Activated naive CD8-positive, alpha-beta T cell treated with anti-CD3 and anti-CD28 coated beads, Interleukin-2, amount 50 U/mL, for 16 hours (primary cell): ENCODE results near the gene CTU2.

ENCODE experiments used
- DNase-seq: peaks from one replicate; pipeline ENCODE4 v3.0.0-alpha.2; 2020; ENCODE audit warnings: low read depth, low spot score

The CTU2 gene

GRCh38 chr16:88714420-88715302 is 8.4 kb downstream of the CTU2 start:
- DNase-seq = no peak

GRCh38 chr16:88715312-88716190 is 9.2 kb downstream of the CTU2 start:
- DNase-seq = no peak

- DNase-seq = no peak
These were observed 9.9 kb downstream of the CTU2 start for GRCh38 chr16:88716201-88716600.

DNA sequence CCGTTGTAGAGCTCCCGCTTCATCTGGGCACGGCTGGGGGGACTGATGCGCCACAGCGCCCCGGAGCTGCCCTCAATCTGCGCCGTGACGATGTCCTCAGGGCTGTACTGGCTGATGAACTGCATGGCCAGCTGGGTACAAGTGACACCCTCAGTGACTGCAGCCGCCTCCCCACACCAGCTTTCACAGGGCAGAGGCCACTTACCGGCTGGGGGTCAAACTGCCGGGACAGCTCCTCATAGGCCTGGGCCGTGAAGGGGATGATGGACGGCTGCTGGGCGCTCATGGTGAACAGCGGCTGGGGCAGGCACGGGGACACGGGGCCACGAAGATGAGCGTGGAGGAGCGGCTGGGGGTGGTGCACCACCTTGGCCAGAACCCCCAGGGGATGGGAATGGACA is 10.3 kb downstream of the CTU2 start:
- no peak for DNase-seq

DNA sequence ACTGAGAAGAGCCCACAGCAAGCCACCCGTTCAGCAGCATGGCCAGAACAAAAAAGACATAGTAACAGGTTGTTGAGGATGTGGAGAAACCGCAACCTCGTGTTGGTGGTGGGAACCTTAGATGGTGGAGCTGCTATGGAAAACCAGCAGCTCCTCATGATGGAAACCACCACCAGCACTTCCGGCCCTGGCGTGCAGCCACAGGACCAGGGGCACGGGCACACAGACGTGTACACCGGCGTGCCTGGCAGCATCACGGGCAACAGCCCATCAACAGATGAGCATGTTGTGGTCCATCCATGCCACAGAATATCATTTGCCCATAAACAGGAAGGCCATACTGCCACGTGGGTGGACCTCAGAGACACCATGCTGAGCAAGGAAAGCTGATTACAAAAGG is 11.9 kb downstream of the CTU2 start:
- no peak for DNase-seq

DNA sequence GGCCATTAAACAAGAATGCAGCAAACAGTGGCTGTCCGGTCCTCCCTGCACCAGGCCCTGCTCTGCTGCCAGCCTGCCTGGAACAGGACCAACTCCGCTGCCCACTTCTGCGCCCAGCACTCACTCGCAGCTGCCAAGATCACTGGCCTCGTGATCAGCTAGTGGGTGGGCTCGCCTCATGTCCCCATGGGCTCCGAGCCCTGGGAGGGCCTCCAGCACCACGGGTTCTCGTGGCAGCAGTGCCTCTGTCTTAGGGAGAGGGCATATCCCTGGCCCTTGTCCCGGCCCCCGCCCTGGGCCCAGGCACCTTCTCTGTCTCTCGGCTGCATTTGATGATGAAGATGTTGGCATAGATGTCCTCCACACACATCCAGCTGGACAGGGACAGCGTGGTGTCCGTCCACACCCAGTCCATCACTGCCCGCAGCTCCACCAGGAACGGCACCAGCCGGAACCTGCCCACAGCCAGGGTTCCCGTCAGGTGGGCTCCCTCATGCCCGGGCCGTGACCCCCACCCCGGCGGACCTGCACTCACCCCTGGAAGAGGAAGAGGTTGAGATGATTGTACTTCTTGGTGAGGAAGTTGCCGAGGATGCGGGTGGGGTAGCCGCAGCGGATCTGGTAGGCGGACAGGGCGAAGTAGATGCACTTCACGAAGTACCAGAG is 13.1 kb downstream of the CTU2 start:
- no peak for DNase-seq

GRCh38 chr16:88719933-88720296 is 13.6 kb downstream of the CTU2 start:
- no peak for DNase-seq

DNA sequence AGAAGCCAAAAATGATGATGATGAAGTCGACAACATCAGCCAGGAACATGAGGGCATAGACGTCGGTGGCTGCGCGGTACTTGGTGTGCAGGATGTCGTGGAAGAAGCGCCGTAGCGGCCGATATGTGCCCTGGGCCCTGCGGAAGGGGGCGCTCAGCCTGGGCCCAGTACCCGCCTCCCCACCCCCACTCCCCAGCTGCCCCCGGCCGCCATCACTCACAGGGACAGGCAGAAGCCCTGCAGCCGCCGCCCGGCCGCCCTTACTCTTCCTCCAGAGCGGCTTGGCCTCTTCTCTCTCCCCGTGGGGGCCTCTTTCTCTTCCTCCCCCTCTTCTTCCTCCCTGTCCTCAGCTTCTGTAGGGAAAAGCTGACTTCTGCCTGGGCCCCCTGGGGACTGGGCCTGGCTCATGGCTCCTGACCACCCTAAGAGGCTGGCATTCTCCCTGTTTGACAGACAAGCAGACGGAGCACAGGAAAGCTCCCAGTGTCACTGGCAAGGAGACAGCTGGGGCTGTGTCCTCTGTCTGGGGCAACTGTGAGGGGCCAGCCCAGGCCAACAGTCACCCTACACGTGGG is 14.2 kb downstream of the CTU2 start:
- no peak for DNase-seq

- no peak for DNase-seq
These were observed 14.9 kb downstream of the CTU2 start for GRCh38 chr16:88721236-88721635.

- DNase-seq = no peak
These were observed 15.8 kb downstream of the CTU2 start for GRCh38 chr16:88721815-88722755.

GRCh38 chr16:88722784-88723506 is 16.6 kb downstream of the CTU2 start:
- DNase-seq = no peak

- no peak for DNase-seq
These were observed 17.2 kb downstream of the CTU2 start for GRCh38 chr16:88723507-88723887.

DNA sequence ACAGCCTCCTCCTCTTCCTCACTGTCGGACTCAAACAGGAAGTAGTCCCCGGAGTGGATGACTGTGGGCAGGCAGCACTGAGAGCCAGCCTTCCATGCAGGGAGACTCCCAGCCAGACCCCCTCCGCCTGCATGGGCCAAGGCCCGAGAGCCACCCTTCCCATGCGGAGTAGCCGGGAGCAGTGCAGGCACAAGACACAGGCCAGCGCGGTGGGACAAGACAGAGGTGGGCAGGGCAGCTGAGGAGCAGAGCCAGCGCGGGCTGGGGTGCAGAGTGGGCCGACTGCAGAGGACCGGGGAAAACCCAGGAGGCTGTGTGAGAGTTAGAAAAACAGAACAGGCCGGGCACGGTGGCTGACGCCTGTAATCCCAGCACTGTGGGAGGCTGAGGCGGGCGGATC is 17.6 kb downstream of the CTU2 start:
- no peak for DNase-seq

GRCh38 chr16:88724855-88725555 is 18.7 kb downstream of the CTU2 start:
- no peak for DNase-seq

- DNase-seq = no peak
These were observed 19.5 kb downstream of the CTU2 start for GRCh38 chr16:88725609-88726407.

DNA sequence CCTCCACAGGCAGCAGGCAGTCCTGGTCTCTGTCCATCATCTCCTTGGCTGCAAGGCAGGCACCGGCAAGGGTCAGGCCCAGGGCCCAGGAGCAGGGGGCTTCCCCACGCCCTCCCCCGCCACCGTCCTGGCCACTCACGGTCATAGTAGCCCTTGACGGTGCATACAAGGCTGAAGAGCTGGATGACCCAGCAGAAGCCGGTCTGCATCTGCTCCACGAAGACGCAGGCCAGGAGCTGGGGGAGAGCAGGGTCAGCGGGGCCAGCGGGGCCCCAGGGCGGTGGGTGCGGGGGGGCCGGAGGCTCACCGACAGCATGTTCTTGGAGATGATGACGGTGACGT is 20.1 kb downstream of the CTU2 start:
- DNase-seq = no peak

DNA sequence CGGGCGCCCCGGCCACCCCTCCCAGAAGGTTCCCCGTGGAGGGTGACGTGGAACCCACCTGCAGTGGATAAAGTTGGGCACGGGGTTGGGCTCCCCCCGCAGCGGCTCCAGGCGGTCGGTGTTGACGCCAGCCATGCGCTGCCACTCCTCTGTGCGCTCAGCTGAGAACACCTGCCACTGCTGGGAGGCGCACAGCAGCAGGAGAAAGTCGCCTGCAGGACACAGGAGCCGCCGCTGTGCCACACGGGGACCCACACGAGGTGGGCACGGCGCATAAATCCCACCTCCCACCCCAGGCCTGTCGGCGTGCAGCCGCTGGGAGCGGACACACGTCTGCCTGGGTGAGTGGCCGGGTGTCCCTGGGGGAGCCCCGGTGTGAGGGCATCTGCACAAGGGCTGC is 20.7 kb downstream of the CTU2 start:
- DNase-seq = no peak

DNA sequence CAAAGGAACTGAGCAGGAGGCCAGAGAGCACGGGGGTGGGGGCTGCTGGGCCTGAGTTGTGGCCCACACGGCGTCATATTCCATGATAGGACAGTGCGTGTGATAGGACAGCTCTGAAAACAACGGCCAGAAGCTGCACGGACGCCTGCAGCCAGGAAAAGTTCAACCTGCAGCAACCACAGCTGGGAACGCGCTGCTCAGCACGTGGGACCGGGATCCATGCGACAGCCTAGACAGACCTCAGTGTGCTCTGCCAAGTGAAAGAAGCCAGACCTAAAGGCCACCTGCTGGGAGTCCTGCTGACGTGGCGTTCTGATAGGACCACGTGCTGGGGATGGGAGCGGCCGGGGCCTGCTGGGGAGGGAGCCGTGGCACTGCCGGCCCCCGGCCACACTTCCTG is 21.6 kb downstream of the CTU2 start:
- no peak for DNase-seq
